Measurements from ENCODE around the gene ALG6.

The ALG6 gene

GRCh38 chr1:63423649-63424048, 56.2 kb downstream of the ALG6 start:
- no peak for DNase-seq (ENCODE audit: low read depth)
- no peak overlapping the region for H3K4me3 ChIP-seq (ENCODE audit: low read length)
- no peaks in the 10 kb centered on the region for H3K27me3 ChIP-seq (replicated peaks; ENCODE audit: control insufficient read depth, insufficient read depth, low read length)
- no peaks in the 10 kb centered on the region for H3K36me3 ChIP-seq (ENCODE audit: control insufficient read depth, insufficient read depth, low read length, severe bottlenecking)
- no peak overlapping the region for H3K9ac ChIP-seq (ENCODE audit: low read length)
- no peaks in the 10 kb centered on the region for H3K4me1 ChIP-seq (ENCODE audit: control insufficient read depth, insufficient read depth, low read length)
- H3K9me3 ChIP-seq (ENCODE audit: control insufficient read depth, low read length) = no peaks in the 10 kb centered on the region

DNA sequence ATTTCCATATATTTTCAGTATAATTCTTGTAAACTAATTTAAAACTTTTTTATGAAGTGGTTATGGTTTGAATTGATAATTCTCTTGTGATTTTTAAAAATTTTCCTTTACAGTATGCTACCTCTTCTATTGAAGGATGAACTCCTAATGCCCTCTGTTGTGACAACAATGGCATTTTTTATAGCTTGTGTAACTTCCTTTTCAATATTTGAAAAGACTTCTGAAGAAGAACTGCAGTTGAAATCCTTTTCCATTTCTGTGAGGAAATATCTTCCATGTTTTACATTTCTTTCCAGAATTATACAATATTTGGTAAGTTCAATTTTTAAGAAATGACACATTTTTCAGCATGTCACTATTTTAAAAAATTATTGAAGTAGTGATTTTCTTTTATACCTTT, 61.4 kb downstream of the ALG6 start:
- no peak overlapping the region for H3K9ac ChIP-seq (ENCODE audit: low read length)
- H3K4me1 ChIP-seq (ENCODE audit: control insufficient read depth, insufficient read depth, low read length) = no peaks in the 10 kb centered on the region
- H3K9me3 ChIP-seq (ENCODE audit: control insufficient read depth, low read length) = peaks cover 4% of the 10 kb centered on the region
- no peak overlapping the region for H3K4me3 ChIP-seq (ENCODE audit: low read length)
- no peak for DNase-seq (ENCODE audit: low read depth)
- H3K27me3 ChIP-seq (replicated peaks; ENCODE audit: control insufficient read depth, insufficient read depth, low read length) = no peaks in the 10 kb centered on the region
- peaks cover 15% of the 10 kb centered on the region for H3K36me3 ChIP-seq (ENCODE audit: control insufficient read depth, insufficient read depth, low read length, severe bottlenecking)

DNA sequence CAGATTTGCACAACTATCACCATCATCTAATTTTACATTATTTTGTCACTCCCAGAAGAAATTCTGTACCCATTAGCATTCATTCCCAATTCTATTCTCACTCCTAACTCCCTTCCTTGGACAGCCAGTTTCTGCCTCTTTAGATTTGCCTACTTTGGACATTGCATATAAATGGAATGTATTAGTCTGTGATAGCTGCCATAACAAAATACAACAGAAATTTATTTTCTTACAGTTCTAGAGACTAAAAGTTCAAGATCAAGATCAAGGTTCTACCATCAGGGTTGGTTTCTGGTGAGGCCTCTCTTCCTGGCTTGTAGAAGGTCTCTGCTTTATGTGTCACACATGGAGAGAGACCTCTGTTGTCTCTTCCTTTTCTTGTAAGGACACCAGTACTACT, 61.9 kb downstream of the ALG6 start:
- H3K27me3 ChIP-seq (replicated peaks; ENCODE audit: control insufficient read depth, insufficient read depth, low read length) = no peaks in the 10 kb centered on the region
- no peak for DNase-seq (ENCODE audit: low read depth)
- no peaks in the 10 kb centered on the region for H3K4me1 ChIP-seq (ENCODE audit: control insufficient read depth, insufficient read depth, low read length)
- no peak overlapping the region for H3K9ac ChIP-seq (ENCODE audit: low read length)
- H3K36me3 ChIP-seq (ENCODE audit: control insufficient read depth, insufficient read depth, low read length, severe bottlenecking) = peaks cover 15% of the 10 kb centered on the region
- no peak overlapping the region for H3K4me3 ChIP-seq (ENCODE audit: low read length)
- peaks cover 4% of the 10 kb centered on the region for H3K9me3 ChIP-seq (ENCODE audit: control insufficient read depth, low read length)

- Histone ChIP-seq H3K27me3 (replicated peaks; ENCODE audit: control insufficient read depth, insufficient read depth, low read length) (no peaks in the 10 kb centered on the region), H3K4me3 (ENCODE audit: low read length) (no peak overlapping the region), H3K36me3 (ENCODE audit: control insufficient read depth, insufficient read depth, low read length, severe bottlenecking) (peaks cover 3% of the 10 kb centered on the region)
Observed at GRCh38 chr1:63435161-63435560, 67.7 kb downstream of the ALG6 start.

GRCh38 chr1:63442141-63442475, 74.7 kb downstream of the ALG6 start:
- Histone ChIP-seq H3K9me3 (ENCODE audit: control insufficient read depth, low read length) (no peaks in the 10 kb centered on the region), H3K4me3 (ENCODE audit: low read length) (no peak overlapping the region), H3K27me3 (replicated peaks; ENCODE audit: control insufficient read depth, insufficient read depth, low read length) (no peaks in the 10 kb centered on the region), H3K4me1 (ENCODE audit: control insufficient read depth, insufficient read depth, low read length) (peaks cover 8% of the 10 kb centered on the region), H3K36me3 (ENCODE audit: control insufficient read depth, insufficient read depth, low read length, severe bottlenecking) (no peaks in the 10 kb centered on the region), H3K9ac (ENCODE audit: low read length) (peak overlapping the region; percentile 13)
- peak; percentile 53 for DNase-seq (ENCODE audit: low read depth)

More at GRCh38 chr1:63435161-63435560, 67.7 kb downstream of the ALG6 start:
- peak; percentile 51 for DNase-seq (ENCODE audit: low read depth)
- Histone ChIP-seq H3K9ac (ENCODE audit: low read length) (no peak overlapping the region), H3K9me3 (ENCODE audit: control insufficient read depth, low read length) (peaks cover 4% of the 10 kb centered on the region), H3K4me1 (ENCODE audit: control insufficient read depth, insufficient read depth, low read length) (peaks cover 9% of the 10 kb centered on the region)

GRCh38 chr1:63448731-63449246, 81.4 kb downstream of the ALG6 start:
- DNase-seq (ENCODE audit: low read depth) = peak; percentile 62
- peaks cover 4% of the 10 kb centered on the region for H3K36me3 ChIP-seq (ENCODE audit: control insufficient read depth, insufficient read depth, low read length, severe bottlenecking)
- peaks cover 10% of the 10 kb centered on the region for H3K4me1 ChIP-seq (ENCODE audit: control insufficient read depth, insufficient read depth, low read length)
- no peaks in the 10 kb centered on the region for H3K9me3 ChIP-seq (ENCODE audit: control insufficient read depth, low read length)
- H3K9ac ChIP-seq (ENCODE audit: low read length) = no peak overlapping the region
- no peak overlapping the region for H3K4me3 ChIP-seq (ENCODE audit: low read length)
- H3K27me3 ChIP-seq (replicated peaks; ENCODE audit: control insufficient read depth, insufficient read depth, low read length) = no peaks in the 10 kb centered on the region

GRCh38 chr1:63450416-63450815, 83.0 kb downstream of the ALG6 start:
- Histone ChIP-seq H3K9ac (ENCODE audit: low read length) (no peak overlapping the region), H3K27me3 (replicated peaks; ENCODE audit: control insufficient read depth, insufficient read depth, low read length) (no peaks in the 10 kb centered on the region), H3K4me3 (ENCODE audit: low read length) (no peak overlapping the region), H3K36me3 (ENCODE audit: control insufficient read depth, insufficient read depth, low read length, severe bottlenecking) (peaks cover 4% of the 10 kb centered on the region), H3K4me1 (ENCODE audit: control insufficient read depth, insufficient read depth, low read length) (peaks cover 10% of the 10 kb centered on the region), H3K9me3 (ENCODE audit: control insufficient read depth, low read length) (no peaks in the 10 kb centered on the region)
- DNase-seq (ENCODE audit: low read depth) = peak; percentile 7

GRCh38 chr1:63453232-63453631, 85.8 kb downstream of the ALG6 start:
- Histone ChIP-seq H3K4me3 (ENCODE audit: low read length) (no peak overlapping the region), H3K9ac (ENCODE audit: low read length) (no peak overlapping the region), H3K9me3 (ENCODE audit: control insufficient read depth, low read length) (no peaks in the 10 kb centered on the region), H3K27me3 (replicated peaks; ENCODE audit: control insufficient read depth, insufficient read depth, low read length) (no peaks in the 10 kb centered on the region), H3K36me3 (ENCODE audit: control insufficient read depth, insufficient read depth, low read length, severe bottlenecking) (peaks cover 4% of the 10 kb centered on the region), H3K4me1 (ENCODE audit: control insufficient read depth, insufficient read depth, low read length) (peaks cover 10% of the 10 kb centered on the region)
- no peak for DNase-seq (ENCODE audit: low read depth)

DNA sequence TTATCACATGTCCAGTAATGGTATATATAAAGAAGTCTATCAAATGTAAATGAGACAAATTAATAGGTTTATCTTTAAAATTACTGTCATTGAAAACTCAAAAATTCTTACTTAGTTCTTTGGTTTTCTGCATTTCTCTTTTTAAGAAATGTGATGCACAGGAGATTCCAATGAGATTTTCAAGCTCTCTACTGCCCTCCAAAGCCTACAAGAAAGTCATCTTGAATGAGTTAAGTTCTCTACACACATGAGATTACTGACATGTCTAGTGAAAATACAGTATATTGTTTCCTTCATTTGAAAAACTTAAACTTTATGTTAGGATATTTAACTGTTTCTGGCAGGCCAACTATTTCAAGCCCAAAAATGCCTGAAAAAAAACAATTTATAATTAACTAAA, 86.8 kb downstream of the ALG6 start:
- DNase-seq (ENCODE audit: low read depth) = peak; percentile 68
- Histone ChIP-seq H3K4me3 (ENCODE audit: low read length) (no peak overlapping the region), H3K4me1 (ENCODE audit: control insufficient read depth, insufficient read depth, low read length) (peaks cover 3% of the 10 kb centered on the region)

GRCh38 chr1:63458750-63459149, 91.3 kb downstream of the ALG6 start:
- H3K4me3 ChIP-seq (ENCODE audit: low read length) = no peak overlapping the region

More for the DNA sequence above, 86.8 kb downstream of the ALG6 start:
- H3K36me3 ChIP-seq (ENCODE audit: control insufficient read depth, insufficient read depth, low read length, severe bottlenecking) = peaks cover 4% of the 10 kb centered on the region
- no peaks in the 10 kb centered on the region for H3K9me3 ChIP-seq (ENCODE audit: control insufficient read depth, low read length)
- H3K9ac ChIP-seq (ENCODE audit: low read length) = no peak overlapping the region
- H3K27me3 ChIP-seq (replicated peaks; ENCODE audit: control insufficient read depth, insufficient read depth, low read length) = no peaks in the 10 kb centered on the region

GRCh38 chr1:63461661-63462230, 94.3 kb downstream of the ALG6 start:
- H3K9ac ChIP-seq (ENCODE audit: low read length) = no peak overlapping the region
- H3K4me3 ChIP-seq (ENCODE audit: low read length) = peak overlapping the region; percentile 26
- H3K4me1 ChIP-seq (ENCODE audit: control insufficient read depth, insufficient read depth, low read length) = no peaks in the 10 kb centered on the region
- peaks cover 13% of the 10 kb centered on the region for H3K9me3 ChIP-seq (ENCODE audit: control insufficient read depth, low read length)
- no peaks in the 10 kb centered on the region for H3K27me3 ChIP-seq (replicated peaks; ENCODE audit: control insufficient read depth, insufficient read depth, low read length)
- peaks cover 3% of the 10 kb centered on the region for H3K36me3 ChIP-seq (ENCODE audit: control insufficient read depth, insufficient read depth, low read length, severe bottlenecking)
- no peak for DNase-seq (ENCODE audit: low read depth)

More at GRCh38 chr1:63458750-63459149, 91.3 kb downstream of the ALG6 start:
- no peak for DNase-seq (ENCODE audit: low read depth)
- Histone ChIP-seq H3K36me3 (ENCODE audit: control insufficient read depth, insufficient read depth, low read length, severe bottlenecking) (peaks cover 3% of the 10 kb centered on the region), H3K9me3 (ENCODE audit: control insufficient read depth, low read length) (peaks cover 13% of the 10 kb centered on the region), H3K4me1 (ENCODE audit: control insufficient read depth, insufficient read depth, low read length) (no peaks in the 10 kb centered on the region), H3K27me3 (replicated peaks; ENCODE audit: control insufficient read depth, insufficient read depth, low read length) (no peaks in the 10 kb centered on the region), H3K9ac (ENCODE audit: low read length) (no peak overlapping the region)

GRCh38 chr1:63463248-63463647, 95.8 kb downstream of the ALG6 start:
- Histone ChIP-seq H3K4me3 (ENCODE audit: low read length) (no peak overlapping the region), H3K9me3 (ENCODE audit: control insufficient read depth, low read length) (peaks cover 13% of the 10 kb centered on the region), H3K36me3 (ENCODE audit: control insufficient read depth, insufficient read depth, low read length, severe bottlenecking) (peaks cover 3% of the 10 kb centered on the region), H3K9ac (ENCODE audit: low read length) (no peak overlapping the region), H3K4me1 (ENCODE audit: control insufficient read depth, insufficient read depth, low read length) (no peaks in the 10 kb centered on the region), H3K27me3 (replicated peaks; ENCODE audit: control insufficient read depth, insufficient read depth, low read length) (no peaks in the 10 kb centered on the region)
- DNase-seq (ENCODE audit: low read depth) = no peak

All from adipocyte (in vitro differentiated cells).